Astrocyte of the spinal cord (primary cell): ENCODE results near the gene IQGAP1.
"Not testable (repeated sequence)": the region's sequence is repeated elsewhere in the genome, so short reads cannot be mapped to it uniquely, and the experiment has no call there.

ENCODE experiments used
- DNase-seq: peaks from one replicate; pipeline ENCODE4 v3.0.0; 2011; ENCODE audit warnings: low read depth, low spot score
- H3K4me3 ChIP-seq: 2 replicates; pipeline ENCODE4 v1.5.1; 2011; ENCODE audit warnings: low read depth, mild to moderate bottlenecking, low read length, moderate library complexity
- CTCF ChIP-seq: IDR thresholded peaks from 2 replicates; pipeline ENCODE4 v1.5.1; 2012; ENCODE audit warnings: low read depth, mild to moderate bottlenecking, low read length, inconsistent platforms
- in situ Hi-C: cut with HindIII; loops from 2 replicates; pipeline ENCODE4 v1.10.0; 2017; ENCODE audit warnings: low sequenced_read_pairs

IQGAP1 gene

GRCh38 chr15:90413411-90414379 is 25.7 kb downstream of the IQGAP1 start:
- no peak overlapping the region for H3K4me3 ChIP-seq
- TF ChIP-seq CTCF = no peak
- DNase-seq = peak; percentile 77
- in situ Hi-C loops = no loop called here

DNA sequence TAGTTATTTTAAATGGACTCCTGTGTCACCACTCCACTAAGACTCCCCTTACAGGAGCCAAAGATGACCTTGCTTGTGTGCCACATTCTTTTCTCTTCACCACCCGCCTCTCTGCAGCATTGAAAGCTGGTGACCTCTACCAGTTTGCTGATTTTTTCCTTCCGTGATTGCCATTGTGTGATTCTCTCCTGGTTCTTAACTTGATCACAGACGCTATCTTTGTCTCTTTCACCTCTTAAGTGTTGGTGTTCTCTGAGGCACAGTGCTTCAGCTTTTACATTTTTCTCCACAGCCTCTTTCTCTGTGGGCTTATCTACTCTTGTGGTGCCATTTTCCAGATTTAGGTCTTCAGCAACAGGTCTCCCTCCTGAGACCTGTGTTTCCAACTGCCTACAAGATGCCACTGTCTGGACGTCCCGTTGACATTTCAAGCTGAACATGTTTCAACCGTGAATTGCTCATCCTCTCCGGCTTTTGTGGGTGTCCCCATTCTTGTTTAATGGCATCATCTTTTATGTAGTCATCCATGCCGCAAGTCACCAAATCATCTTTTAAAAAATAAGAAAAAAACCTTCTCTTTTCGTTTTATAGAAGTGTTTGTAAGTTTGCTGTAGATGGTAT is 26.5 kb downstream of the IQGAP1 start:
- in situ Hi-C loops = no loop called here
- TF ChIP-seq CTCF = no peak
- H3K4me3 ChIP-seq = no peak overlapping the region
- peak; percentile 89 for DNase-seq

GRCh38 chr15:90416052-90416451 is 28.0 kb downstream of the IQGAP1 start:
- in situ Hi-C loops, DNase-seq: not testable (repeated sequence)

GRCh38 chr15:90418627-90419026 is 30.6 kb downstream of the IQGAP1 start:
- DNase-seq = no peak
- H3K4me3 ChIP-seq = no peak overlapping the region
- in situ Hi-C loops = no loop called here
- no peak for TF ChIP-seq CTCF

More at GRCh38 chr15:90416052-90416451, 28.0 kb downstream of the IQGAP1 start:
- not testable (repeated sequence) for H3K4me3 ChIP-seq

DNA sequence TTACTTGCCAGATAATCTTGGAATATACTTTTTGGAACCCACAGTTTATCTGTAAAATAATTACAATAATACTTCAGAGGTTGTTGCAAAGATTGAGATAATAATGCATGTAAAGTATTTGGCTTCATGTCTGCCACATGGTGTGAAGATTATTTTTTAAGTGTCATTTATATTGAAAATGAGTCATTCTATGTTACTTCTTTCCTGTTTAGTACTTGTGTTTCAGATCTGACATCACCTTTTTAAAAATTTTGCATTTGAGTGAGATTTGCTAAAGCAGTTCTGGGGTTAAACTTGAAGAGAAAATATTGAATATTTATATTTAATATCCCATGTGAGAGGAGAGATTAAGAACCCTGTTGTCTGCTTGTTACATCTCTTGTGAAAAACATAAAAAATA is 31.2 kb downstream of the IQGAP1 start:
- in situ Hi-C loops = no loop called here
- TF ChIP-seq CTCF = no peak
- H3K4me3 ChIP-seq = no peak overlapping the region
- DNase-seq = no peak

GRCh38 chr15:90419738-90420406 is 31.8 kb downstream of the IQGAP1 start:
- TF ChIP-seq CTCF = no peak
- DNase-seq = peak; percentile 88
- H3K4me3 ChIP-seq = no peak overlapping the region
- in situ Hi-C loops = no loop called here
